ENCODE results near the gene YY1. TPM values are rescaled to one million over a fixed set of nuclear protein-coding genes. Genes with fewer than 3 reads are reported as not detected.

The YY1 gene
- polyA plus RNA-seq, 3 donors = 13.3 to 35.2 (median 15.7) TPM

- Histone ChIP-seq H3K27ac (ENCODE audit: low read depth in 1 of 2, low read length in 2 of 2) (no peak overlapping the region), H3K79me2 (ENCODE audit: insufficient read depth, low read length) (peaks cover 9% of the 10 kb centered on the region), H4K20me1 (ENCODE audit: insufficient read depth, low read length) (peaks cover 8% of the 10 kb centered on the region), H3K27me3 (ENCODE audit: control insufficient read depth in 2 of 2, insufficient read depth in 2 of 2, low read length in 2 of 2) (no peaks in the 10 kb centered on the region), H2AFZ (ENCODE audit: insufficient read depth, low read depth, low read length, poor library complexity, severe bottlenecking) (no peak overlapping the region), H3K4me1 (ENCODE audit: control insufficient read depth in 1 of 2, insufficient read depth in 2 of 2, low read length in 2 of 2) (peaks cover 39 to 41% of the 10 kb centered on the region in 2 donors), H3K4me2 (replicated peaks; ENCODE audit: extremely low read depth, low read length, poor library complexity, severe bottlenecking) (no peak overlapping the region), H3K4me3 (replicated peaks in 1 of 3; ENCODE audit: low read depth in 2 of 3, low read length in 3 of 3) (no peak overlapping the region), H3K9me3 (replicated peaks in 1 of 2; ENCODE audit: control insufficient read depth in 1 of 2, insufficient read depth in 1 of 2, low read length in 2 of 2) (no peaks in the 10 kb centered on the region), H3K9ac (ENCODE audit: insufficient read depth, low read length, poor library complexity, severe bottlenecking) (no peak overlapping the region), H3K36me3 (replicated peaks in 1 of 2; ENCODE audit: control insufficient read depth in 1 of 2, insufficient read depth in 2 of 2, low read length in 2 of 2) (no peaks in the 10 kb centered on the region)
- Mint-ChIP-seq H3K9me3 (no peaks in the 10 kb centered on the region), H3K36me3 (peaks cover 17 to 21% of the 10 kb centered on the region in 2 donors), H3K4me1 (peaks cover 49% of the 10 kb centered on the region), H3K4me3 (no peak overlapping the region), H3K27ac (peak overlapping the region in 2 of 7 donors; percentile 12 to 23), H3K27me3 (ENCODE audit: low read depth in 3 of 3) (peaks cover 0 to 2% (median 1%) of the 10 kb centered on the region in 3 donors)
- TF ChIP-seq CTCF (IDR thresholded peaks at IDR 0.05) = no peak
- intact Hi-C loops (cut with micrococcal nuclease) = no loop called here
- WGBS (ENCODE audit: insufficient coverage) = 98% methylated on average over 6 of the region's 6 CpGs
- no peak for DNase-seq
Observed at GRCh38 chr14:100299238-100299560, 60.3 kb downstream of the YY1 start.

GRCh38 chr14:100302616-100303015, 63.7 kb downstream of the YY1 start:
- no peak overlapping the region for H3K4me3 Mint-ChIP-seq
- DNase-seq = no peak
- peaks cover 31% of the 10 kb centered on the region for H3K79me2 ChIP-seq (ENCODE audit: insufficient read depth, low read length)
- 89% methylated on average over 1 of the region's 2 CpGs for WGBS (ENCODE audit: insufficient coverage)
- H3K27me3 ChIP-seq (ENCODE audit: control insufficient read depth in 2 of 2, insufficient read depth in 2 of 2, low read length in 2 of 2) = no peaks in the 10 kb centered on the region
- peaks cover 40% of the 10 kb centered on the region for H3K4me1 Mint-ChIP-seq
- H3K36me3 ChIP-seq (replicated peaks in 1 of 2; ENCODE audit: control insufficient read depth in 1 of 2, insufficient read depth in 2 of 2, low read length in 2 of 2) = no peaks in the 10 kb centered on the region
- H3K27ac Mint-ChIP-seq = no peak overlapping the region
- H3K4me3 ChIP-seq (replicated peaks in 1 of 3; ENCODE audit: low read depth in 2 of 3, low read length in 3 of 3) = no peak overlapping the region
- peaks cover 17% of the 10 kb centered on the region for H4K20me1 ChIP-seq (ENCODE audit: insufficient read depth, low read length)
- no peak overlapping the region for H3K4me2 ChIP-seq (replicated peaks; ENCODE audit: extremely low read depth, low read length, poor library complexity, severe bottlenecking)
- H3K9me3 Mint-ChIP-seq = peaks cover 0 to 4% (median 0%) of the 10 kb centered on the region in 7 donors
- peaks cover 15 to 17% of the 10 kb centered on the region in 2 donors for H3K36me3 Mint-ChIP-seq
- intact Hi-C loops (cut with micrococcal nuclease) = no loop called here
- no peak overlapping the region for H2AFZ ChIP-seq (ENCODE audit: insufficient read depth, low read depth, low read length, poor library complexity, severe bottlenecking)
- H3K4me1 ChIP-seq (ENCODE audit: control insufficient read depth in 1 of 2, insufficient read depth in 2 of 2, low read length in 2 of 2) = peaks cover 32 to 44% of the 10 kb centered on the region in 2 donors
- H3K27me3 Mint-ChIP-seq (ENCODE audit: low read depth in 3 of 3) = peaks cover 7 to 9% (median 9%) of the 10 kb centered on the region in 3 donors
- H3K9ac ChIP-seq (ENCODE audit: insufficient read depth, low read length, poor library complexity, severe bottlenecking) = no peak overlapping the region
- TF ChIP-seq CTCF (IDR thresholded peaks at IDR 0.05) = no peak
- H3K9me3 ChIP-seq (replicated peaks in 1 of 2; ENCODE audit: control insufficient read depth in 1 of 2, insufficient read depth in 1 of 2, low read length in 2 of 2) = no peaks in the 10 kb centered on the region
- no peak overlapping the region for H3K27ac ChIP-seq (ENCODE audit: low read depth in 1 of 2, low read length in 2 of 2)

All from CD14-positive monocyte (primary cell).